Loucy (cell line): Measurements from ENCODE around the gene SCARF1.

ENCODE experiments used
- H2AFZ ChIP-seq: fragments of 200-600 bp; sonication (generic); 2 replicates; pipeline ENCODE4 v1.6.0; 2016; ENCODE audit warnings: antibody characterized with exemption, mild to moderate bottlenecking, low read length, moderate library complexity
- H3F3A ChIP-seq: fragments of 200-600 bp; 2 replicates; pipeline ENCODE4 v1.6.0; 2016; ENCODE audit warnings: antibody characterized with exemption, low read depth, mild to moderate bottlenecking
- H3K27me3 ChIP-seq: fragments of 200-600 bp; sonication (generic); 2 replicates; pipeline ENCODE4 v1.6.1; 2014; ENCODE audit warnings: low read length, mild to moderate bottlenecking; ENCODE audit not compliant: insufficient read depth, poor library complexity, severe bottlenecking
- H3K36me3 ChIP-seq: fragments of 200-600 bp; sonication (generic); 2 replicates; pipeline ENCODE4 v1.6.1; 2016; ENCODE audit warnings: low read length; ENCODE audit not compliant: insufficient read depth
- H3K4me1 ChIP-seq: fragments of 200-600 bp; sonication (generic); 2 replicates; pipeline ENCODE4 v1.5.1; 2014; ENCODE audit warnings: low read length, mild to moderate bottlenecking; ENCODE audit not compliant: insufficient read depth, poor library complexity, severe bottlenecking
- H3K4me2 ChIP-seq: fragments of 200-600 bp; sonication (generic); 2 replicates; pipeline ENCODE4 v1.6.0; 2014; ENCODE audit warnings: antibody characterized with exemption, low read length, low read depth, mild to moderate bottlenecking; ENCODE audit not compliant: poor library complexity, severe bottlenecking
- H3K4me3 ChIP-seq: fragments of 200-600 bp; sonication (generic); 2 replicates; pipeline ENCODE4 v1.5.1; 2014; ENCODE audit warnings: low read length, mild to moderate bottlenecking, mixed read lengths; ENCODE audit not compliant: poor library complexity, severe bottlenecking
- H3K79me2 ChIP-seq: fragments of 200-600 bp; sonication (generic); 2 replicates; pipeline ENCODE4 v1.6.1; 2014; ENCODE audit warnings: low read length; ENCODE audit not compliant: insufficient read depth
- H3K9ac ChIP-seq: fragments of 200-600 bp; sonication (generic); 2 replicates; pipeline ENCODE4 v1.6.0; 2014; ENCODE audit warnings: mild to moderate bottlenecking, low read depth, low read length, moderate library complexity; ENCODE audit not compliant: poor library complexity, severe bottlenecking
- H3K9me2 ChIP-seq: fragments of 200-600 bp; sonication (generic); replicated peaks from 2 replicates; pipeline ENCODE4 v1.6.1; 2016; ENCODE audit warnings: low read depth, low read length, mixed read lengths
- H3K9me3 ChIP-seq: fragments of 200-600 bp; sonication (generic); 2 replicates; pipeline ENCODE4 v1.6.1; 2014; ENCODE audit warnings: mild to moderate bottlenecking, antibody characterized with exemption, low read length, low read depth; ENCODE audit not compliant: insufficient read depth
- H4K20me1 ChIP-seq: fragments of 200-600 bp; sonication (generic); 2 replicates; pipeline ENCODE4 v1.6.0; 2014; ENCODE audit warnings: antibody characterized with exemption, low read length, mild to moderate bottlenecking; ENCODE audit not compliant: insufficient read depth, poor library complexity, severe bottlenecking
- EZH2phosphoT487 ChIP-seq: fragments of 200-600 bp; IDR thresholded peaks from 2 replicates; pipeline ENCODE4 v1.6.1; 2018; ENCODE audit warnings: antibody characterized with exemption, mild to moderate bottlenecking, moderate library complexity, borderline replicate concordance
- TF ChIP-seq, protein P1 (sequence below): fragments of 200-600 bp; sonication (generic); conservative IDR thresholded peaks from 2 replicates; pipeline ENCODE4 v1.5.1; 2014; ENCODE audit warnings: mild to moderate bottlenecking, antibody characterized with exemption, low read length

Gene SCARF1

GRCh38 chr17:1686086-1686485, 40.6 kb upstream of the SCARF1 start:
- Histone ChIP-seq H3F3A (no peaks in the 10 kb centered on the region), H3K27me3 (no peaks in the 10 kb centered on the region), H3K4me2 (no peak overlapping the region), H2AFZ (no peak overlapping the region), H3K4me3 (no peak overlapping the region), H3K36me3 (peaks cover 11% of the 10 kb centered on the region; the same call in 1 of the 2 replicates), H3K9ac (no peak overlapping the region), H3K9me2 (no peaks in the 10 kb centered on the region), H3K79me2 (peaks cover 35% of the 10 kb centered on the region), H3K9me3 (no peaks in the 10 kb centered on the region), H3K4me1 (peaks cover 18% of the 10 kb centered on the region), H4K20me1 (peaks cover 33% of the 10 kb centered on the region)
- TF ChIP-seq, protein P1, sequence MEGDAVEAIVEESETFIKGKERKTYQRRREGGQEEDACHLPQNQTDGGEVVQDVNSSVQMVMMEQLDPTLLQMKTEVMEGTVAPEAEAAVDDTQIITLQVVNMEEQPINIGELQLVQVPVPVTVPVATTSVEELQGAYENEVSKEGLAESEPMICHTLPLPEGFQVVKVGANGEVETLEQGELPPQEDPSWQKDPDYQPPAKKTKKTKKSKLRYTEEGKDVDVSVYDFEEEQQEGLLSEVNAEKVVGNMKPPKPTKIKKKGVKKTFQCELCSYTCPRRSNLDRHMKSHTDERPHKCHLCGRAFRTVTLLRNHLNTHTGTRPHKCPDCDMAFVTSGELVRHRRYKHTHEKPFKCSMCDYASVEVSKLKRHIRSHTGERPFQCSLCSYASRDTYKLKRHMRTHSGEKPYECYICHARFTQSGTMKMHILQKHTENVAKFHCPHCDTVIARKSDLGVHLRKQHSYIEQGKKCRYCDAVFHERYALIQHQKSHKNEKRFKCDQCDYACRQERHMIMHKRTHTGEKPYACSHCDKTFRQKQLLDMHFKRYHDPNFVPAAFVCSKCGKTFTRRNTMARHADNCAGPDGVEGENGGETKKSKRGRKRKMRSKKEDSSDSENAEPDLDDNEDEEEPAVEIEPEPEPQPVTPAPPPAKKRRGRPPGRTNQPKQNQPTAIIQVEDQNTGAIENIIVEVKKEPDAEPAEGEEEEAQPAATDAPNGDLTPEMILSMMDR, result no peak
- TF ChIP-seq EZH2phosphoT487, result no peak

- Histone ChIP-seq H2AFZ (peak within 1 kb of the TSS; percentile 83), H3K4me1 (peaks cover 21% of the 10 kb centered on the region), H3K4me2 (peak within 1 kb of the TSS; percentile 100), H3K9me2 (no peaks in the 10 kb centered on the region), H3K4me3 (peak within 1 kb of the TSS; percentile 99), H3K27me3 (no peaks in the 10 kb centered on the region), H3K9ac (peak within 1 kb of the TSS; percentile 93), H4K20me1 (peaks cover 48% of the 10 kb centered on the region), H3K79me2 (peaks cover 50% of the 10 kb centered on the region), H3K9me3 (no peaks in the 10 kb centered on the region), H3F3A (no peaks in the 10 kb centered on the region), H3K36me3 (peaks cover 26% of the 10 kb centered on the region; the same call in 1 of the 2 replicates)
- no peak for TF ChIP-seq EZH2phosphoT487
- TF ChIP-seq, protein P1, result no peak
Measured at GRCh38 chr17:1684378-1685189, 39.1 kb upstream of the SCARF1 start, which contains the start of gene PRPF8. TSS of gene PRPF8 (minus strand) at chr17:1684867. CDS start at chr17:1684571, 296 bp downstream.

GRCh38 chr17:1683459-1683858, 37.9 kb upstream of the SCARF1 start:
- peaks cover 61% of the 10 kb centered on the region for H3K79me2 ChIP-seq
- peaks cover 21% of the 10 kb centered on the region for H3K4me1 ChIP-seq
- H3K4me3 ChIP-seq, result peak overlapping the region; percentile 99
- no peaks in the 10 kb centered on the region for H3F3A ChIP-seq
- H3K4me2 ChIP-seq, result peak overlapping the region; percentile 100
- no peaks in the 10 kb centered on the region for H3K27me3 ChIP-seq
- H3K9ac ChIP-seq, result peak overlapping the region; percentile 93
- TF ChIP-seq, protein P1, result no peak
- TF ChIP-seq EZH2phosphoT487, result no peak
- no peaks in the 10 kb centered on the region for H3K9me2 ChIP-seq
- H3K9me3 ChIP-seq, result no peaks in the 10 kb centered on the region
- peaks cover 37% of the 10 kb centered on the region; the same call in 1 of the 2 replicates for H3K36me3 ChIP-seq
- H4K20me1 ChIP-seq, result peaks cover 60% of the 10 kb centered on the region
- H2AFZ ChIP-seq, result no peak overlapping the region
